CD4-positive, alpha-beta T cell treated with Interleukin-21 for 1 hour (primary cell): ENCODE measurements around the gene UBD.

Experiments used
- DNase-seq: peaks from one replicate; pipeline ENCODE4 v3.0.0-alpha.2; 2020

Gene UBD

DNA sequence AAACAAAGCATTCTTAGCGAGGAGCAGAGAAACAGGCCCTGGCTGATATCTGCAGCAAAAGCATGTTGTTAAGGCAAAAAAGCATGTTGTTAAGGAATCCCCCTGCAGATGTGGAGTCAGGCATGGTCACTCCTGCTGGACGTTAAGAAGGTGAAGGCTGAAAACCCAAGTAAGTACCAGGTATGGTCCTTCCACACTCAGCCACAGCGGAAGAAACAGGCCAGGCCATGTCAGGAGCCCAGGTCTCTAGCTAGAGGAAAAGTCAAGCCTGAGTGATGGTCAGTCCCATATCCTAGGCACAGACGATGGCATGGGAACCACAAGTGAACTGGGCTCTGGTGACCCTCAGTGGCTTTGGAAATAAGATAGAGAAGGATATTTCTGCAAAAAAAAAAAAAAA is 39.3 kb downstream of the UBD start:
- DNase-seq = no peak

- no peak for DNase-seq
Measured at GRCh38 chr6:29519291-29520010, 40.1 kb downstream of the UBD start.

DNA sequence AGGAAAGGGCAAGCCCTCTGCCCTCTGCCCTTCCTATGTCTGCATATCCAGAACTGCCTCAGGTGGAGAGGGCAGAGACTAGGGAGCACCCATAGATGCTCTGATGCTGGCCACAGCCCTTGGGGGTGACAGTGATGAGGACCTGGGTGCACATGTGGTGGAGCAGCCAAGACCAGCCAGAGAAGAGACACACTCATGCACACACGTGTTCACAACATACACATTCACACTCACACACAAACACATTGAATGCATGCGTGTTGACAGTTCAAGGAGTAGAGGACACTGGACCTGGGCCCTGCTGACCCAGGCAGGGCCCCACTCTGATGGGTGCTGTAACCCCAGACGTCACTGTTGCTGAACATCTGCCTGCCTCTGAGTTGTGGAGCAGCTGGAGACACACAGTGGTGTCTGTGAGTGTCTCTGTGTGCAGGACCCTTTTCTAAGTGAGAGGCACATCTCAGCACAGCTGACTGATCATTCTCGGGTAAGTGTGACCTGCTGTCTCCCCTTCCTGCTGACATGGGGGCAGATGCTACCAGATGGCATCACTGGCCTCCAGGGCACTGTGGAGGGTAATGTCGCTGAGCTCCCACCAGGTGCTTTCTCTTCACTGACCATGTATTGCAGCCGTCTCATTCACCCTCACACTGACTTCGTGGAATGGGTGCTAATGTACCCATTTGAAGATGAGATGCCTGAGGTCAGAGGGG is 41.6 kb downstream of the UBD start:
- DNase-seq = no peak

GRCh38 chr6:29517245-29517644 is 42.3 kb downstream of the UBD start:
- DNase-seq = no peak

- DNase-seq = peak; percentile 37
Measured at GRCh38 chr6:29516108-29516507, 43.4 kb downstream of the UBD start.

DNA sequence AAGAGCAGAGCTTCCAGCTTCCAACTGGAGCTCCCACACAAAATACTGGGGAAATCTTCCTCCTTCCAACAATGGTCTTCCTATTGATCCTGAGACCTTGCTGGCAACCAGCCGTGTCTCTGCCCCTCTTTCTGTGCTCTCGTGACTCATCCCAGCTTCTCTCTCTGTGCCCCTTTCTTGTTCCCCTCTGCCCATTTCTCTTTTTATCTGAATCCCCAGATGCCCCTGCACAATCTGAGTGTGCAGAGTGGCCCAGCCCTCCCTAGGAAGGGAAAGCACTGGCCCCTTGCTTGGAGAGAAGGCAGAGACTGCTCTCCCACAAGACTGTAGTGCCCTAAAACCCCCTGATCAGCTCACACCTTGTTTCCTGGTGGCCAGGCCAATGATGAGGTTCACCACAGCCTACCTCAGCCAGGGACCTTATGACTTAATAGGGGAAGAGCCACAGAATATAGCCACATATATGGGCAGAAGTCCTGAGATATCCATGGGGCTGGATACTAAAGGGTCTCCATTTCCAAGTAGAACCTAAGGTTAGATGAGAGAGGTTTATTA is 48.7 kb downstream of the UBD start:
- no peak for DNase-seq

- DNase-seq = no peak
Measured at GRCh38 chr6:29510202-29510601, 49.3 kb downstream of the UBD start.

DNA sequence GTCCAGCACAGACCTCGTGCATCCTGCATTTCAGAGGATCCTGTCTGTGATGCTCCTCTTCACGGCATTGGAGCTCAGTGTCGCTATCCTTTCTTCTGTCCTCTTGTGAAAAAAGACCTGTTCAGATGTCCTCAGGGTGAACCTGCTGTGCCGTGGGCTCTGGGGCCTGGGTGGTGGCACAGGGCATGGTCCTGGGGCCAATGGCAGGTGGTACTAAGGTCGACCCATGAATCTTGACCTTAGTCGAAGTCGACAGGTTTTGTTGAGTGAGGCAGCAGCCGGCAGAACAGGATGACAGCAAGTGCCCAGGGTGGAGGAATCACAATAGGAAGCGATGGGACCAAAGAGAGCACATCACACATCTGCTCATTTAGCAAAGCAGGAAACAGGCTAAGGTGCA is 49.8 kb downstream of the UBD start:
- DNase-seq = no peak

GRCh38 chr6:29509239-29509638 is 50.3 kb downstream of the UBD start:
- no peak for DNase-seq

DNA sequence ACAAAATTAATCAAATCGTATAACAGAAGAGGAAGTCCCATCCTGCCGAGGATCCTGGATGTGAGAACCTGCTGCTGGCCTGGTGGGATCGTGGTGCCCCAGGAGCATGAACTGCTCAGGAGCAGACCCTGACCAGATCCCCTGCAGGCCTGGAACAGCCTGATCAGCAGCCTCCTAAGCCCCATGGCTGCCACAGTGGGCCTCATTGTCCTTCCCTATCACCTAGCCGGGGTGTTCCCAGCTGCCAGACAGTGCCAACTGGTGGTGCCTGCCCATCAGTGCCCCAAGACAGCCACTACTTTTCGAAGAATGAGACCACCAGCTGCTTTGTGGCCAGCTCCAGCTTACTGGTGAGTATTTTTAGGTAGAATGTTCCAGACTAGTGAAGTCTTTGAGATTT is 52.2 kb downstream of the UBD start:
- DNase-seq = no peak

- no peak for DNase-seq
Measured at GRCh38 chr6:29506446-29507067, 53.0 kb downstream of the UBD start.

DNA sequence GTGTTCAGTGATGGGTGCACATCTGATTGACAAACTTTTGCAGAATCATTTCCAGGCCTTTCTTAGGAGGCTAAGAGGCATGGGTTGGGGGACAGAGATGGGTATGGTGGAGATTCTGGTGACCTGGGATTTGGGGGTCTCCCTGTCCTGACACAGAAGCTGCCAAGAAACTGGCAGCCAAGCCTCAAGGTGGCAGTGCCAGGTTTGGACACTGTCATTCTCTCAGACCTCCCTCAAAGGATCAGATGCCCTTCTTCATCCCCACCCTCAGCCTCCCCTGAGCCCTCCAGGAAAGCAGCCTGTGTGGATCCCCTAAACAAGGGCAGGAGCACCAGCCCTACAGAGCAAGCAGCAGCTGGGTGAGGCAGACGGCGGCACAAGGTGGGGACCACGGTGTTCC is 53.7 kb downstream of the UBD start:
- DNase-seq = no peak
